BLaER1 treated with 17β-estradiol and CSF1 and Interleukin-3, amounts not matched to agents 10 nM and 100 nM (cell line): Measurements from ENCODE around the gene GCH1.
A peak's percentile ranks its signal among the peaks of the same experiment; 100 is the strongest.
"Not testable (repeated sequence)": the region's sequence is repeated elsewhere in the genome, so short reads cannot be mapped to it uniquely, and the experiment has no call there.

ENCODE experiments used
- H3K27ac ChIP-seq, 11 experiments: shearing (Covaris generic); formaldehyde crosslinking; 2 replicates each; pipeline ENCODE4 v1.8.1; 2022
- H3K27me3 ChIP-seq, 11 experiments: shearing (Covaris generic); formaldehyde crosslinking; 2 replicates each; pipeline ENCODE4 v1.8.1; 2022
- H3K36me3 ChIP-seq, 11 experiments: shearing (Covaris generic); formaldehyde crosslinking; 2 replicates each; pipeline ENCODE4 v1.8.1; 2022
- H3K4me1 ChIP-seq, 10 experiments: shearing (Covaris generic); formaldehyde crosslinking; 2 replicates each; pipeline ENCODE4 v1.8.1; 2022
- H3K4me2 ChIP-seq, 11 experiments: shearing (Covaris generic); formaldehyde crosslinking; 2 replicates each; pipeline ENCODE4 v1.8.1; 2022
- H3K4me3 ChIP-seq, 10 experiments: shearing (Covaris generic); formaldehyde crosslinking; 2 replicates each; pipeline ENCODE4 v1.8.1; 2022
- H3K9ac ChIP-seq, 11 experiments: shearing (Covaris generic); formaldehyde crosslinking; 2 replicates each; pipeline ENCODE4 v1.8.1; 2022
- H3K9me3 ChIP-seq, 11 experiments: shearing (Covaris generic); formaldehyde crosslinking; replicated peaks in 1 of 11; 2 replicates each; pipeline ENCODE4 v1.8.1; 2022
- H4K20me1 ChIP-seq, 11 experiments: shearing (Covaris generic); formaldehyde crosslinking; 2 replicates each; pipeline ENCODE4 v1.8.1; 2022
- Cebpa-rat ChIP-seq, 11 experiments: shearing (Covaris generic); IDR thresholded peaks; 2 replicates each; pipeline ENCODE4 v1.8.1; 2022

GCH1 gene

DNA sequence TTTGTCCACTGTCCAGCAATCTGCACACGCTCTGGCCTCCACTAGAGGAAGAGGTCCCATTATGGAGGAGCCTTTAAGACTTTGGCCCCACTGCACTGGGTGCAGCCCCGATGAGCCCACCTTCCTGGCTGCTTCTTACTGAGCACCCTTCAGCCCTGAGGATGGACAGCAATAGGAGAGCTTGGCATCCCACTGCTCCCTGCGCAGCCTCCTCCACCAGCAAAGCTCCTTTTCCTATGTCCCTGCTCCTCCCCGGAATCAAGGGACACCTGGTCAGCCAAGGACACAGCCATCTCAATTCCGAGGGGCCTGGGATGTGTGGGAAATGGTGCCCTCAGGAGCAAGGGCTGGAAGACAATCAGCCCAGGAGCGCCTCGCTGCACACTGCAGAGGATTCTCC, 94.7 kb downstream of the GCH1 start:
- H3K36me3 ChIP-seq: no peaks in the 10 kb centered on the region

DNA sequence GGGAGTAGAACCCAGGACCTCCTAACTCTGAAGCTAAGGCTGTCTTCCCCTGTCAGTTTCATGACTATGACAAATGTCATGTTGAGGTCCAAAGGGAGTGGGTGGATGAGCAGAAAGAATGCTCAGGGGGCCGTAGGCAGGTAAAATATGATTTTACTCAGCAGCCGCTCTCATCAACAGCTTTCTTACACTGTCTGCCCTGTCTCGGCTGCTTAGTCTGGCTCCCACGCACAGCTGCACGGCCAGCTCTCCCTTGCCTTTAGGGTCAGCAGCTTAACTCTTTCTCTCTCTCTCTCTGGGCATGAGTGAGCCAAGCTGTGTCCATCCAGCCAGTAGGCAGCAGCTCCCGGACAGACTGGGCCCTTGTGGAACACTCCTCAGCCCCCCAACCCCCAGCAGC, 95.2 kb downstream of the GCH1 start:
- Histone ChIP-seq H3K9ac (no peak overlapping the region), H3K4me3 (no peak overlapping the region), H4K20me1 (no peaks in the 10 kb centered on the region; a peak in 1 of 22 replicates), H3K4me2 (no peak overlapping the region), H3K36me3 (no peaks in the 10 kb centered on the region), H3K27ac (no peak overlapping the region), H3K27me3 (no peaks in the 10 kb centered on the region), H3K9me3 (no peaks in the 10 kb centered on the region), H3K4me1 (peaks cover 18 to 29% (median 22%) of the 10 kb centered on the region in 10 experiments)
- TF ChIP-seq Cebpa-rat (IDR thresholded peaks at IDR 0.05): no peak

More for the DNA sequence above, 94.7 kb downstream of the GCH1 start:
- Histone ChIP-seq H3K4me1 (peaks cover 18 to 29% (median 22%) of the 10 kb centered on the region in 10 experiments), H3K9ac (no peak overlapping the region), H3K27me3 (no peaks in the 10 kb centered on the region), H3K27ac (no peak overlapping the region), H4K20me1 (no peaks in the 10 kb centered on the region; a peak in 1 of 22 replicates), H3K9me3 (no peaks in the 10 kb centered on the region), H3K4me3 (no peak overlapping the region), H3K4me2 (no peak overlapping the region)
- TF ChIP-seq Cebpa-rat (IDR thresholded peaks at IDR 0.05): no peak

DNA sequence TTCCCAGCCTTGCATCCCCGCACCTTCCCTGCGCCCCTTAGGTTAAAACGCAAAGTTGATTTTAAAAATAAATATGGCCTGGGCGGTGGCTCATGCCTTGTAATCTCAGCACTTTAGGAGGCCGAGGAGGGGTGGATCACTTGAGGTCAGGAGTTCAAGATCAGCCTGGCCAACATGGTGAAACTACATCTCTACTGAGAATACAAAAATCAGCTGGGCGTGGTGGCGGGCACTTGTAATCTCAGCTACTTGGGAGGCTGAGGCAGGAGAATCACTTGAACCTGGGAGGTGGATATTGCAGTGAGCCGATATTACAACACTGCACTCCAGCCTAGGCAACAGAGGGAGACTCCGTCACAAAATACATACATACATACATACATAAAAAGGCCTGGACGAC, 96.0 kb downstream of the GCH1 start:
- no peak for TF ChIP-seq Cebpa-rat (IDR thresholded peaks at IDR 0.05)
- Histone ChIP-seq H3K4me2 (no peak overlapping the region), H3K4me1 (peaks cover 18 to 29% (median 22%) of the 10 kb centered on the region in 10 experiments), H3K9ac (no peak overlapping the region), H3K4me3 (no peak overlapping the region), H4K20me1 (no peaks in the 10 kb centered on the region; a peak in 1 of 22 replicates), H3K36me3 (no peaks in the 10 kb centered on the region), H3K27ac (no peak overlapping the region), H3K9me3 (no peaks in the 10 kb centered on the region), H3K27me3 (no peaks in the 10 kb centered on the region)

DNA sequence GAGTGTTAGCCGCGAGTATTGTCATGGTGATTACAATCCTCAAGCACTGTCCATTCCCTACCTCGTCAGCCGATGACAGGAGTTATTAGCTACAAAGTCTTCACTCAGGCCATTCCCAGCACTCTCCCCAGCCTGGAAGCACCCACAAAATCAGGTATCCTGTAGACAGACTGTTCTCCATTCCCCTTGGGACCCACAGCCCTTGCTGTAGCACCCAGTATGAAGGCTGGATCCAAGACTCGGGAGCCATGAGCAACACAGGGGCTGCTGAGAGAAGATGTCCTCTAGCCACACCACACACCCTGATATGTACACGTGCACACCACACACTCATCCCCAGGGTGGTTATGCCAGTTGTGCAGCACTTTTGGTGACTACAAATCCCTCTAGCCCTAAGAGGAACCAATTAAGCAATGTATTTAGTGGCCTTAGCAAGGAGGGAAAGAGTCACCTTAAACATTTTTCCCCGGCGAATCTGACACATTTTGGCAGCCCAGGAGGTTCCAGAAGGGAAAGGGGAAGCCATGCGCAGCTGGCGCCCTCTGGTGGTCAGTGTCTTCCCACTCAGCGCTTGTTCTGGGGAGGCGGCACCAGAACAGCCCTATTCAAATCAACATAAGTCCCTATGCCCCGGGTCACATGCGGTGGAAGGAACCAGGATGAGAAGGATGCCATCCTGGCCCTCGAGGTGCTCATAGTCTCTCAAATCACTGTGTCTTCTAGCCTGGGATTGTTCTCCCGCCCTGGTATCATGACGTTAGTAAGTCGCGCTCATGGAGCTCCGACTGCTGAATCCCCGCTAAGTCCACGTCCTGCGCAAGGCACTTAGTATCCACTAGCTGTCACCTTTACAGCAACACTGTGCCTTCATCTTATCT, 96.9 kb downstream of the GCH1 start:
- no peaks in the 10 kb centered on the region for H3K36me3 ChIP-seq
- H3K4me1 ChIP-seq: peaks cover 18 to 29% (median 22%) of the 10 kb centered on the region in 10 experiments
- no peaks in the 10 kb centered on the region for H3K9me3 ChIP-seq
- H3K4me3 ChIP-seq: no peak overlapping the region
- H3K4me2 ChIP-seq: peak overlapping the region; percentile 49 to 81 (median 68)
- no peak for TF ChIP-seq Cebpa-rat (IDR thresholded peaks at IDR 0.05)
- H3K27me3 ChIP-seq: no peaks in the 10 kb centered on the region
- H4K20me1 ChIP-seq: no peaks in the 10 kb centered on the region; a peak in 1 of 22 replicates
- H3K9ac ChIP-seq: peak overlapping the region in 4 of 11 experiments; percentile 2 to 37 (median 6); a peak in 3 of 22 replicates
- H3K27ac ChIP-seq: peak overlapping the region in 2 of 11 experiments; percentile 11 to 46; a peak in 1 of 22 replicates

DNA sequence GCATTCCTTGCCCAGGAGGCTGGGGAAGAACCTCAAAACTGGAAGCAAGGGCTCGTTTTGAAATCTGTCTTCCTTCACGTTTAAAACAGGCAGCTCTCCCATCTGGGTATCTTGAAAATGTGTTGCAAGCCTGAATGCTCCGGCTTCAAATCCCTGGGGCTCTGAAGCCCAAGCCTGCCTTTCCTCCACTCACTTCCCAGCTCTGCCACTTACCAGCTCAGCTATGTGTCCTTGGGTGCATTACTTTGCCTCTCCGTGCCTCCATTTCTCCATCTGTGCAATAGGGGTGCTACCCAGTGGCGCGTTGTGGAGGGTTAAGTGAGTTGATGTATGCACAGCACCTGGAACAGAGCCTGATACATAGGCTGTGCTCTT, 97.6 kb downstream of the GCH1 start:
- Histone ChIP-seq H4K20me1 (no peaks in the 10 kb centered on the region; a peak in 1 of 22 replicates), H3K4me2 (peak overlapping the region; percentile 49 to 81 (median 68))

DNA sequence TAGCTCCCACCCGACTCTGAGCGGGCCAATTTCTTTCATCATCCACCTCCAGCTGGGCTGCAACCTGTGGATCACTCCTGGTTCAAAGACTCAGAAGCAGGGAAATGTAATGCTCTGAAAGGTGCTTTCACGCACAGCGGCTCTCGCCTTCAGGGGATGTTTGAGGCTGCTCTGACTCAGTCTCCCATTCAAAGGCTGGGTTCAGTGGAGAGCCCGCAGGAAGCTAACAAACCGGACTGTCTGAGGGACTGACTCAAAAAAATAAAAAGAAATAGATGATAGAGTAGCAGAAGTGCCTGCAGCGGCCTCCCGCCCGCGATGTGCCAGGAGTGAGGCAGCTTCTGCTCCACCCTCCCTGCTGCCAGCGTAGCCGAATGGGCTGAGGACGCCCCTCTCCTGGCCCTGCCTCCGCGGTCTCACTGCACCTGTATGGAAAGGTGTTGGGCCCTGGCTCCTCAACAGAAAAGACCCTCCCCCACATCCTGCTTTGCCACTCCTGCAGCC, 98.0 kb downstream of the GCH1 start:
- peak overlapping the region in 2 of 11 experiments; percentile 5 to 24; a peak in 1 of 22 replicates for H3K9ac ChIP-seq
- peak overlapping the region in 10 of 11 experiments; percentile 51 to 81 (median 68); a peak in 21 of 22 replicates for H3K4me2 ChIP-seq
- peaks cover 18 to 29% (median 22%) of the 10 kb centered on the region in 10 experiments for H3K4me1 ChIP-seq
- H4K20me1 ChIP-seq: no peaks in the 10 kb centered on the region; a peak in 1 of 22 replicates
- TF ChIP-seq Cebpa-rat (IDR thresholded peaks at IDR 0.05): no peak
- no peak overlapping the region for H3K4me3 ChIP-seq
- H3K27me3 ChIP-seq: no peaks in the 10 kb centered on the region
- H3K9me3 ChIP-seq: no peaks in the 10 kb centered on the region
- no peaks in the 10 kb centered on the region for H3K36me3 ChIP-seq
- 0 out of 22 replicates have a peak overlapping the region, but pooled peaks of 3 of the 11 experiments have one; percentile 0 to 19 (median 18) for H3K27ac ChIP-seq

More for the DNA sequence above, 97.6 kb downstream of the GCH1 start:
- H3K36me3 ChIP-seq: no peaks in the 10 kb centered on the region
- H3K4me3 ChIP-seq: no peak overlapping the region
- 0 out of 22 replicates have a peak overlapping the region, but pooled peaks of 3 of the 11 experiments have one; percentile 11 to 19 (median 18) for H3K27ac ChIP-seq
- 0 out of 22 replicates have a peak, but pooled peaks of 1 of the 11 experiments have one; percentile 6 for TF ChIP-seq Cebpa-rat (IDR thresholded peaks at IDR 0.05)
- peak overlapping the region in 2 of 11 experiments; percentile 2 to 5; a peak in 2 of 22 replicates for H3K9ac ChIP-seq
- H3K27me3 ChIP-seq: no peaks in the 10 kb centered on the region
- H3K9me3 ChIP-seq: no peaks in the 10 kb centered on the region
- peaks cover 18 to 29% (median 22%) of the 10 kb centered on the region in 10 experiments for H3K4me1 ChIP-seq

DNA sequence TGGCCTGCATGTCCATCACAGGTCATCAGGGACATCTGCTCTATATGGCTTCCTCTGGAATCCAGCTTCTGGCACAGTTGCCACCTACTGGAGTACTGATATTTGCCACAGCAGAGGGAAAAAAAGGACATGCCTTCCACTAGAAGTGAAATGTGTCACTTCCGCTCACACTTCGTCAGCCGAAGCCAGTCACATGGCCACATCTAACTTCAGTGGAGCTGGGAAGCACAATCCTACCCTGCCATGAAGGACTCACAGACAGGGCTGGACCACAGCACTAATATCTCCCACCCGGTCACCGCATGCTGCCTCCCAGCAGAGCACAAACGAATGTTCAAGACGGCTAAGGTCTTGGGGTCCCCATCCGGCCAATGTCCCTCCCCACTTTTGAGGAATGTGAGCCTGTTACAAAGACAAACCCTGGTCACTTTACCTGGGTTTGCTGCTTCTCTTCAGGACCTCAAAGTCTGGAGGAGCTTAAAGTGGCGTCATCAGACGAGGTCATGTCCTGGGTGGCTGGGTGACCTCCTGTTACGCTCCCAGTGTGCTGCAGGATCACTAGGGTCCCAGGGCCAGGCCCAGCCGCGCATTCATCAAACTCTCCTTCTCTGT, 98.6 kb downstream of the GCH1 start:
- TF ChIP-seq Cebpa-rat (IDR thresholded peaks at IDR 0.05): no peak
- no peaks in the 10 kb centered on the region for H3K27me3 ChIP-seq
- 0 out of 22 replicates have a peak overlapping the region, but pooled peaks of 2 of the 11 experiments have one; percentile 0 to 18 for H3K27ac ChIP-seq
- no peaks in the 10 kb centered on the region for H3K9me3 ChIP-seq
- no peak overlapping the region for H3K4me3 ChIP-seq
- peaks cover 18 to 29% (median 23%) of the 10 kb centered on the region in 10 experiments for H3K4me1 ChIP-seq
- H3K4me2 ChIP-seq: peak overlapping the region in 8 of 11 experiments; percentile 51 to 81 (median 68); a peak in 12 of 22 replicates
- H3K9ac ChIP-seq: no peak overlapping the region
- H3K36me3 ChIP-seq: no peaks in the 10 kb centered on the region
- no peaks in the 10 kb centered on the region; a peak in 1 of 22 replicates for H4K20me1 ChIP-seq

DNA sequence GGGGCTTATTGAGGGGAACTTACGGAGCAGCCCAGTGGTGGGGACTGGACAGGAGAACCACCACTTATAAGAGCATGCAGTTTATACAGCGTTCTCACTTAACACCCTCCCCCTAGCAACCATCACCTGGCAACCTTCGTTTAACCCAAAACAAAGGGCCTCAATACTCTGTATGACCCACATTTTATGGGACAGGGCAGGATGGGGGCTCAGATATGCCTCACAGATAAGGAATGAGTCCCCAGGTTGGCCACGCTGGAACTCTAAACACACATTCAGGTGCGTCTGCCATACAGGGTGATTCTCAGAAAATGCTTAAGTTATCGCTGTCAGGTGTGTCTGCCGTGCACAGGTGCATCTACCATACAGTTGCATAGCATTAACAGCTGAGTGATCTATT, 99.2 kb downstream of the GCH1 start:
- Histone ChIP-seq H3K27me3 (no peaks in the 10 kb centered on the region), H3K9me3 (no peaks in the 10 kb centered on the region), H3K4me3 (no peak overlapping the region), H3K27ac (no peak overlapping the region), H4K20me1 (no peaks in the 10 kb centered on the region; a peak in 1 of 22 replicates), H3K9ac (no peak overlapping the region), H3K4me1 (peaks cover 18 to 29% (median 23%) of the 10 kb centered on the region in 10 experiments), H3K36me3 (no peaks in the 10 kb centered on the region), H3K4me2 (no peak overlapping the region)
- TF ChIP-seq Cebpa-rat (IDR thresholded peaks at IDR 0.05): no peak

DNA sequence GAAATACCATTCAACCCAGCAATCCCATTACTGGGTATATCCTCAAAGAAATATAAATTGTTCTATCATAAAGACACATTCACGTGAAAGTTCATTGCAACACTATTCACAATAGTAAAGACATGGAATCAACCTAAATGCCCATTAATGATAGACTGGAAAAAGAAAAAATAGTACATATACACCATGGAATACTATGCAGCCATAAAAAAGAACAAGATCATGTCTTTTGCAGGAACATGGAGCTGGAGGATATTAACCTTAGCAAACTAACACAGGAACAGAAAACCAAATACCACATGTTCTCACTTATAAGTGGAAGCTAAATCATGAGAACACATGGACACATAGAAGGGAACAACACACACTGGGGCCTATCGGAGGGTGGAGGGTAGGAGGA, 101.1 kb downstream of the GCH1 start:
- H3K9ac ChIP-seq, H3K4me3 ChIP-seq, H3K36me3 ChIP-seq, H3K4me2 ChIP-seq, H3K9me3 ChIP-seq, H4K20me1 ChIP-seq, H3K27ac ChIP-seq, H3K27me3 ChIP-seq: not testable (repeated sequence)
- H3K4me1 ChIP-seq: peaks cover 18 to 27% (median 22%) of the 10 kb centered on the region in 10 experiments
